Ascending aorta (tissue), 2 donors: Measurements from ENCODE around the gene SCEL. TPM values are rescaled to one million over a fixed set of nuclear protein-coding genes. Genes with fewer than 3 reads are reported as not detected.

ENCODE experiments used
- DNase-seq, 2 donors: peaks; one replicate each; pipeline ENCODE4 v3.0.0-alpha.2; 2019; ENCODE audit warnings: low spot score in 2 of 2
- H3K27ac ChIP-seq, 2 donors: fragments of 200-600 bp; sonication (generic); one replicate each; pipeline ENCODE4 v1.5.1; 2016 to 2017; ENCODE audit warnings: mild to moderate bottlenecking in 1 of 2
- H3K27me3 ChIP-seq: fragments of 200-600 bp; sonication (generic); one replicate; pipeline ENCODE4 v1.5.1; 2017
- H3K36me3 ChIP-seq, 2 donors: fragments of 200-600 bp; sonication (generic); one replicate each; pipeline ENCODE4 v1.5.1; 2016
- H3K4me1 ChIP-seq, 2 donors: fragments of 200-600 bp; sonication (generic); one replicate each; pipeline ENCODE4 v1.5.1; 2016 to 2017; ENCODE audit warnings: mild to moderate bottlenecking in 1 of 2
- H3K4me3 ChIP-seq, 2 donors: fragments of 200-600 bp; sonication (generic); one replicate each; pipeline ENCODE4 v1.5.1; 2016 to 2017; ENCODE audit warnings: mild to moderate bottlenecking in 1 of 2
- H3K9me3 ChIP-seq, 2 donors: fragments of 200-600 bp; sonication (generic); one replicate each; pipeline ENCODE4 v1.5.1; 2016
- CTCF ChIP-seq, 3 experiments: fragments of 200-600 bp in 2 of 3; fragments of 450-650 bp in 1 of 3; sonication (generic) in 2 of 3; IDR thresholded peaks; one replicate each; pipeline ENCODE4 v1.5.1; 2016 to 2019; ENCODE audit warnings: antibody characterized with exemption in 3 of 3, mild to moderate bottlenecking in 1 of 3, moderate library complexity in 1 of 3
- intact Hi-C: fragments of 100-400 bp; cut with DNase I; formaldehyde crosslinking; loops from one replicate; pipeline ENCODE4 v1.15.1; 2023
- total RNA-seq: library from RNA; depleted of rRNA; stranded (reverse); fragments of >200 nt; gene quantifications from one replicate; pipeline ENCODE4 v1.1.0, GENCODE V29; 2016

Gene SCEL
- total RNA-seq, 1 donor from 2014 or later = not detected

GRCh38 chr13:77521595-77522367 lies 13.7 kb upstream of the SCEL start:
- H3K36me3 ChIP-seq = no peaks in the 10 kb centered on the region
- no peak for DNase-seq

GRCh38 chr13:77522444-77522843 lies 13.1 kb upstream of the SCEL start:
- Histone ChIP-seq H3K27ac (no peak overlapping the region), H3K4me1 (no peaks in the 10 kb centered on the region), H3K36me3 (no peaks in the 10 kb centered on the region), H3K4me3 (no peak overlapping the region), H3K27me3 (no peaks in the 10 kb centered on the region), H3K9me3 (no peaks in the 10 kb centered on the region)
- TF ChIP-seq CTCF (IDR thresholded peaks at IDR 0.05) = no peak
- DNase-seq = no peak
- intact Hi-C loops = no loop called here

More at GRCh38 chr13:77521595-77522367, 13.7 kb upstream of the SCEL start:
- H3K4me3 ChIP-seq = no peak overlapping the region
- no peaks in the 10 kb centered on the region for H3K4me1 ChIP-seq
- no peak for TF ChIP-seq CTCF (IDR thresholded peaks at IDR 0.05)
- H3K27ac ChIP-seq = no peak overlapping the region
- intact Hi-C loops = no loop called here
- no peaks in the 10 kb centered on the region for H3K27me3 ChIP-seq
- no peaks in the 10 kb centered on the region for H3K9me3 ChIP-seq

- Histone ChIP-seq H3K27me3 (no peaks in the 10 kb centered on the region), H3K36me3 (no peaks in the 10 kb centered on the region), H3K9me3 (no peaks in the 10 kb centered on the region), H3K4me1 (no peaks in the 10 kb centered on the region), H3K27ac (no peak overlapping the region), H3K4me3 (no peak overlapping the region)
- TF ChIP-seq CTCF (IDR thresholded peaks at IDR 0.05) = no peak
- no peak for DNase-seq
- intact Hi-C loops = no loop called here
These were observed 12.1 kb upstream of the SCEL start for GRCh38 chr13:77523386-77523785.

GRCh38 chr13:77523834-77524728 lies 11.4 kb upstream of the SCEL start:
- intact Hi-C loops = no loop called here
- DNase-seq = no peak

GRCh38 chr13:77528414-77528813 lies 7.1 kb upstream of the SCEL start:
- intact Hi-C loops = no loop called here
- H3K27me3 ChIP-seq = no peaks in the 10 kb centered on the region
- no peaks in the 10 kb centered on the region for H3K4me1 ChIP-seq
- no peak for DNase-seq
- no peak overlapping the region for H3K27ac ChIP-seq
- no peak overlapping the region for H3K4me3 ChIP-seq
- no peaks in the 10 kb centered on the region for H3K9me3 ChIP-seq
- no peak for TF ChIP-seq CTCF (IDR thresholded peaks at IDR 0.05)
- H3K36me3 ChIP-seq = no peaks in the 10 kb centered on the region

More at GRCh38 chr13:77523834-77524728, 11.4 kb upstream of the SCEL start:
- no peaks in the 10 kb centered on the region for H3K27me3 ChIP-seq
- no peaks in the 10 kb centered on the region for H3K4me1 ChIP-seq
- no peak overlapping the region for H3K4me3 ChIP-seq
- no peak overlapping the region for H3K27ac ChIP-seq
- no peaks in the 10 kb centered on the region for H3K36me3 ChIP-seq
- no peaks in the 10 kb centered on the region for H3K9me3 ChIP-seq
- TF ChIP-seq CTCF (IDR thresholded peaks at IDR 0.05) = no peak
